Ascending aorta (tissue), 2 donors: ENCODE measurements around the gene CYSTM1. TPM values are rescaled to one million over a fixed set of nuclear protein-coding genes. Genes with fewer than 3 reads are reported as not detected.

ENCODE experiments used
- DNase-seq, 2 donors: peaks; one replicate each; pipeline ENCODE4 v3.0.0-alpha.2; 2019; ENCODE audit warnings: low spot score in 2 of 2
- H3K27ac ChIP-seq, 2 donors: fragments of 200-600 bp; sonication (generic); one replicate each; pipeline ENCODE4 v1.5.1; 2016 to 2017; ENCODE audit warnings: mild to moderate bottlenecking in 1 of 2
- H3K27me3 ChIP-seq: fragments of 200-600 bp; sonication (generic); one replicate; pipeline ENCODE4 v1.5.1; 2017
- H3K36me3 ChIP-seq, 2 donors: fragments of 200-600 bp; sonication (generic); one replicate each; pipeline ENCODE4 v1.5.1; 2016
- H3K4me1 ChIP-seq, 2 donors: fragments of 200-600 bp; sonication (generic); one replicate each; pipeline ENCODE4 v1.5.1; 2016 to 2017; ENCODE audit warnings: mild to moderate bottlenecking in 1 of 2
- H3K4me3 ChIP-seq, 2 donors: fragments of 200-600 bp; sonication (generic); one replicate each; pipeline ENCODE4 v1.5.1; 2016 to 2017; ENCODE audit warnings: mild to moderate bottlenecking in 1 of 2
- H3K9me3 ChIP-seq, 2 donors: fragments of 200-600 bp; sonication (generic); one replicate each; pipeline ENCODE4 v1.5.1; 2016
- intact Hi-C: fragments of 100-400 bp; cut with DNase I; formaldehyde crosslinking; loops from one replicate; pipeline ENCODE4 v1.15.1; 2023
- total RNA-seq: library from RNA; depleted of rRNA; stranded (reverse); fragments of >200 nt; gene quantifications from one replicate; pipeline ENCODE4 v1.1.0, GENCODE V29; 2016
- TF ChIP-seq, protein P1 (sequence below), 3 experiments: fragments of 200-600 bp in 2 of 3; fragments of 450-650 bp in 1 of 3; sonication (generic) in 2 of 3; IDR thresholded peaks; one replicate each; pipeline ENCODE4 v1.5.1; 2016 to 2019; ENCODE audit warnings: antibody characterized with exemption in 3 of 3, mild to moderate bottlenecking in 1 of 3, moderate library complexity in 1 of 3

Gene CYSTM1
- total RNA-seq, 1 donor from 2014 or later: 66.3 TPM

DNA sequence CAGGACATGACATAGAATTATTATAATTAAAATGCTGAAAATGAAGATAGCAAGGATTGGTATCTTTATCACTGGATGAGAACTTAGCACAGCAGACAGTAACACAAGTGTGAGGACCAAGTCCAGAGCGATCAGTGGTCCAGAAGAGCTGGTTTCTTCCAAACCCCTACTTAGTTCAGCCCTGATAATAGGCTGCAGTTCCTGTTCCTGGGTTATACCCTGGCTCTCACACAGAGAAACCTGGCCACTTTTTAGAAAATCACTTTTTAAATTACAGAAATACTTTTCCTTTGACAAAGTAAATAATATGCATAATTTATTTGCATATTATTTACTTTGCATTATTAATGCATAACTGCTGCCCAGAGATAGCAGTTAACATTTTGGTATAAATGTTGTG is 40.3 kb downstream of the CYSTM1 start:
- TF ChIP-seq, protein P1, sequence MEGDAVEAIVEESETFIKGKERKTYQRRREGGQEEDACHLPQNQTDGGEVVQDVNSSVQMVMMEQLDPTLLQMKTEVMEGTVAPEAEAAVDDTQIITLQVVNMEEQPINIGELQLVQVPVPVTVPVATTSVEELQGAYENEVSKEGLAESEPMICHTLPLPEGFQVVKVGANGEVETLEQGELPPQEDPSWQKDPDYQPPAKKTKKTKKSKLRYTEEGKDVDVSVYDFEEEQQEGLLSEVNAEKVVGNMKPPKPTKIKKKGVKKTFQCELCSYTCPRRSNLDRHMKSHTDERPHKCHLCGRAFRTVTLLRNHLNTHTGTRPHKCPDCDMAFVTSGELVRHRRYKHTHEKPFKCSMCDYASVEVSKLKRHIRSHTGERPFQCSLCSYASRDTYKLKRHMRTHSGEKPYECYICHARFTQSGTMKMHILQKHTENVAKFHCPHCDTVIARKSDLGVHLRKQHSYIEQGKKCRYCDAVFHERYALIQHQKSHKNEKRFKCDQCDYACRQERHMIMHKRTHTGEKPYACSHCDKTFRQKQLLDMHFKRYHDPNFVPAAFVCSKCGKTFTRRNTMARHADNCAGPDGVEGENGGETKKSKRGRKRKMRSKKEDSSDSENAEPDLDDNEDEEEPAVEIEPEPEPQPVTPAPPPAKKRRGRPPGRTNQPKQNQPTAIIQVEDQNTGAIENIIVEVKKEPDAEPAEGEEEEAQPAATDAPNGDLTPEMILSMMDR (IDR thresholded peaks at IDR 0.05): no peak
- no peaks in the 10 kb centered on the region for H3K4me1 ChIP-seq
- DNase-seq: no peak
- H3K4me3 ChIP-seq: no peak overlapping the region
- H3K36me3 ChIP-seq: no peaks in the 10 kb centered on the region
- no peak overlapping the region for H3K27ac ChIP-seq
- H3K27me3 ChIP-seq: no peaks in the 10 kb centered on the region
- H3K9me3 ChIP-seq: no peaks in the 10 kb centered on the region
- intact Hi-C loops: no loop called here

DNA sequence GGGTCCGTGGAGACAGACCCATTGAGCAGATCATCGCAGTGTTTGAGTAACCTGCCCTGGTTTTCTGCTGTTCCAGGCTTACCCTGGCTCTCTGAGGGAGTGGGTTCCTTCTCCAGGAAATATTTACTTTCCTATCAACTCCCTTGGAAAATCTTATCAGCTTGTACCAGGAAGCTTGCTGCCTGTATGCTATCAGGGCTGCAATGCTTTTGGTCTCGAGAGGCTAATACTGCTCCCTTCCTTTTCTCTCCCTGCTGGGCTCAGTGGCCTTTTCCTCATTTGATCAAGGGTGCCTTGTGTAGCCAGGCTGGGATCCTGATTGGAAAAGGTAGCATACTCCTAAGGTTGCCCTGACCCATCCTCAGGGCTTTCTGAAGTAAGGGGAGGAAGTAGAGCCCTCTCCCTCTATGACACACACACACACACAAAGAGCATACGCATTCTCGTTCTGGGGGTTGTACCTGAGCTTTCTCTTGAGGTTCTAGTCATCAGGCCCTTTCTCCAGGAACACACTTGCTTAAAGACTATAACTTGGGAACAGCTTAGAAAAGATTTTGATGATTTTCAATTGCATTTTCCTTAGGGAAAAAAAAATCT is 41.6 kb downstream of the CYSTM1 start:
- no peak overlapping the region for H3K27ac ChIP-seq
- no peaks in the 10 kb centered on the region for H3K36me3 ChIP-seq
- no peak overlapping the region for H3K4me3 ChIP-seq
- DNase-seq: no peak
- TF ChIP-seq, protein P1 (IDR thresholded peaks at IDR 0.05): no peak
- no peaks in the 10 kb centered on the region for H3K9me3 ChIP-seq
- no peaks in the 10 kb centered on the region for H3K27me3 ChIP-seq
- peaks cover 0 to 2% of the 10 kb centered on the region in 2 donors for H3K4me1 ChIP-seq
- intact Hi-C loops: no loop called here

DNA sequence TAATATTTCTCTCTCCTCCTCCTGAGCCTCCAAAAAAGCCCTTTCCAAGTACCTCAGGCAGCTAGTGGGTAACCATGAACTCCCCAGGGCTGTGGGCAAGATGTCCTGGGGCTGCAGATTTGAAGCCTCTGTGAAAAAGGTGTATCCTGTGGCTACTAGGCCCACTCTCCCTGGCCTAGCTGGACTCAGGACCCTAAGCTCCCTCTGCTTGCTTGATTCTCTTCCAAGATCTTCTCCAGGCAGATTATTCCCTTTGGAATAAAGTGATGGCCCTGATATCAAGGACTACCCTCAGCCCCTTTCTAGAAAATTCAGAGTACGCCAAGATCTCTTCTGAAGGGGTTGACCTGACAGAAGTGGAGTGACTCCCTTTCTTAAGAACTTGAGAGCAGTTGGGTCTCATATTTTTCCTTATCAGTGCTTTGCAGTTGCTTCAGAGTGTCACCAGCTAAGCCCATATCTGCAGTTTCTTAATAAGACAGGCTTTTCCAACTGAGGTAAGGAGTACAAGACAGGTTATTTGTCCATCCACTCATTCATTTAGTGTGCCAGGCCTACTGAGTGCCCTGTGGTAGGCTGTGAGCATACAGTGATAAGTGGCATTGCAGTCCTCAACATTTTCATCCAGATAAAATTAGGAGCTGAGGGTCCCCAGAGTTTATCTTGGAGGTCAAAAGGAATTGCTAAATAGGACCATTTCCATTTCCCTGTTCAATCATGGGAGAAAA is 42.5 kb downstream of the CYSTM1 start:
- TF ChIP-seq, protein P1 (IDR thresholded peaks at IDR 0.05): no peak
- Histone ChIP-seq H3K27me3 (no peaks in the 10 kb centered on the region), H3K4me1 (peaks cover 0 to 5% of the 10 kb centered on the region in 2 donors), H3K4me3 (no peak overlapping the region), H3K36me3 (no peaks in the 10 kb centered on the region), H3K9me3 (no peaks in the 10 kb centered on the region), H3K27ac (no peak overlapping the region)
- intact Hi-C loops: no loop called here
- no peak for DNase-seq

DNA sequence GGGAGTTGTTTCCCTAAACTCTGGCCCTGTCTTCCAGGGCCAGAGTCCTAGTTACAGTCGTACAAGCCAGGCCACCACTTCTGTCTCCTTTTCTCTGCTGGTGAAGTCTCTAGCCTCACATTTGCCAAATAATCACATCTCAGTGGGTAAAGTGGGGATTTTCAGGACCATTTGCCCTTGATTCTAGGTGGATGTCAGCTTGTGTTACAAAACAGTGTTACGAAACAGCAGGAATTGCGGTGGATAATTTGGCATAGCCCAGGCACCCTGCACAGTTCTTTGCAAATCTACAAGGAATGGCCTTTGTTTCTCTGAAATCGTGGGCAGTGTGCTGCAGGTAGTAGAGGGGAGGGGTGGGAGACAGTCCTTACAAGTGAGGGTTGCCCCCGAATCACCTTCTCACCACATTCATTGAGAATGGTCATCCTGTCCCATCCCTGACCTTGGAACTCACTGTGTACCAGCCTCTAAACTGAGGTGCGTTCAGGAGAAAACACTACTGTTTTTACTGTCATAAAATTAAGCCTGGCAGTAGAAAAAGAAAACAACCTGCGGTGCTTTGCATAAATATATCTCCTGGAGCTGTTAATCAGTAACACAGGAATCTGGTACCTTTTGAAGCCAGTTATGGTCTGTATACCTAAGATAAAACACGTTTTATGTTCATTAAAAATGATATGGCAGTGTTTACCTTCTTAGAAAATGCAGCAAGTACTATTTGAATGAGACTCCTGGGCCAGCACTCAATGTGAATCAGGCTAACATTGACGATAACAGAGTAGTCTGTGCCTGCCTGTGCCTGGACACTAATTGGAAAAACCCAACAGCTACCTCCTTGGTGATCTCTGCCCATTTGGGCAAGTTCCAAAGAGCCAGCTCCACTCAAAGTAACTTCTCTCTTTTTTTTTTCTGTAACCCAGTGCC is 44.3 kb downstream of the CYSTM1 start:
- Histone ChIP-seq H3K4me1 (peaks cover 0 to 5% of the 10 kb centered on the region in 2 donors), H3K27ac (no peak overlapping the region), H3K36me3 (no peaks in the 10 kb centered on the region), H3K4me3 (no peak overlapping the region), H3K27me3 (no peaks in the 10 kb centered on the region), H3K9me3 (no peaks in the 10 kb centered on the region)
- DNase-seq: no peak
- TF ChIP-seq, protein P1 (IDR thresholded peaks at IDR 0.05): no peak
- intact Hi-C loops: no loop called here

DNA sequence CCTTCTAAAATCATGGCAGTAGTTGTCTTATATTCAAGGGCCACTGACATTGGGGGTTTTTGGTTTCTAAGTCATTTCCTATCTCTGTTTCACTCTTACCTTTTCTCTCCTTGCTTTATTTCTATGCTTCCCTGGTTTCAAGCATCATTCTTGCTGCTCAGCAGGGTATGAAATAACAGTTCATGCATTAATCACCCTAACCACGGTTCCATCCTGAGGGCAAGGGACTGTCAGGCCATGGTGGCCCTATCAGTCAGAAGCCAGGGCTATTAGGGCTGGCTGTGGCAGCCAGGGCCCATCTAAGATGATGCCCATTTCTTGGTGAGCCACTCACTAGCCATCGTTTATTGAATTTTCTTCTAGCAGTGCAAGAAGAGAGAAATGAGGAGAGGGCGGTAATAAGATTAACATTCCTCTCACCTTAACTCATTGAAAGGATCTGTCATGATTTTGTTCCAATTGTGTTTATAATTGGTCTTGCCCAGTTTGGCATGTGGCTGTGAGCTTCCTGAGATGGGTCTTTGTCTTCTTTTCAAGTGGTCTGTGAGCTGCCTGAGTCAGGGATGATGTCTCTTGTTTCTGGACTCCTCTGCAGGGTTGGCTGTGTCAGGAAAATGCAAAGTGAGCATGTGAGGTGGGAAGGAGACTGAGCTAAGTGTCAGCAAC is 45.2 kb downstream of the CYSTM1 start:
- Histone ChIP-seq H3K9me3 (no peaks in the 10 kb centered on the region), H3K36me3 (no peaks in the 10 kb centered on the region), H3K27ac (no peak overlapping the region), H3K4me1 (peaks cover 0 to 5% of the 10 kb centered on the region in 2 donors), H3K4me3 (no peak overlapping the region), H3K27me3 (no peaks in the 10 kb centered on the region)
- intact Hi-C loops: no loop called here
- no peak for DNase-seq
- TF ChIP-seq, protein P1 (IDR thresholded peaks at IDR 0.05): no peak
